ENCODE data around the gene SMIM13. TPM values are rescaled to one million over a fixed set of nuclear protein-coding genes. Genes with fewer than 3 reads are reported as not detected.

SMIM13 gene
- total and polyA plus RNA-seq, 4 donors = 2.9 to 14.7 (median 5.7) TPM

DNA sequence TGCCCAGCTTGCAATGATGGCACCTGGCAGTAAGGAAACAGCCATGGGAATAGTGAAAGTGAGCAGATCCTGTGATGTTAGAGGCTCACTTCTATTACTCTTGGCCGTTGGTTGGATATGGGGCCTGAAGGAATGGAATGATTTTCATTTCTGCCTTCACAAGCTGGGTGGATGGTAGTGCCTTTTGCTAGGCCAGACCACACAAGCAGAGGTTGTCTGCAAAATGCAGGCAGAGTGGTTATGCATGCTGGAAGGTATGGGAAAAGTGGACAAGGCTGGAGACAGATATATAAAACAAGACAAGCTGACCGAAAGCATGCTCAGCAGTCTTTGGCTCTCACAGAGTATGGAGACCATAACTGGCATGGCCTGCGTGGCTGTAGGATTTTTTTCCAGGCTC is 68.6 kb downstream of the SMIM13 start:
- Histone ChIP-seq H3K36me3 (ENCODE audit: control insufficient read depth in 4 of 4, insufficient read depth in 4 of 4, low read length in 4 of 4) (no peaks in the 10 kb centered on the region), H3K27ac (ENCODE audit: low read depth in 1 of 2, low read length in 1 of 2) (no peak overlapping the region), H3K27me3 (ENCODE audit: control insufficient read depth in 3 of 3, insufficient read depth in 3 of 3, low read length in 2 of 3) (no peaks in the 10 kb centered on the region), H3K9ac (ENCODE audit: insufficient read depth in 1 of 2, low read length in 2 of 2) (no peak overlapping the region), H3K4me1 (ENCODE audit: control insufficient read depth in 5 of 5, insufficient read depth in 5 of 5, low read length in 5 of 5) (no peaks in the 10 kb centered on the region), H3K9me3 (ENCODE audit: control insufficient read depth in 4 of 4, insufficient read depth in 3 of 4, low read length in 3 of 4) (no peaks in the 10 kb centered on the region), H3K4me3 (no peak overlapping the region)
- TF ChIP-seq, protein P1, sequence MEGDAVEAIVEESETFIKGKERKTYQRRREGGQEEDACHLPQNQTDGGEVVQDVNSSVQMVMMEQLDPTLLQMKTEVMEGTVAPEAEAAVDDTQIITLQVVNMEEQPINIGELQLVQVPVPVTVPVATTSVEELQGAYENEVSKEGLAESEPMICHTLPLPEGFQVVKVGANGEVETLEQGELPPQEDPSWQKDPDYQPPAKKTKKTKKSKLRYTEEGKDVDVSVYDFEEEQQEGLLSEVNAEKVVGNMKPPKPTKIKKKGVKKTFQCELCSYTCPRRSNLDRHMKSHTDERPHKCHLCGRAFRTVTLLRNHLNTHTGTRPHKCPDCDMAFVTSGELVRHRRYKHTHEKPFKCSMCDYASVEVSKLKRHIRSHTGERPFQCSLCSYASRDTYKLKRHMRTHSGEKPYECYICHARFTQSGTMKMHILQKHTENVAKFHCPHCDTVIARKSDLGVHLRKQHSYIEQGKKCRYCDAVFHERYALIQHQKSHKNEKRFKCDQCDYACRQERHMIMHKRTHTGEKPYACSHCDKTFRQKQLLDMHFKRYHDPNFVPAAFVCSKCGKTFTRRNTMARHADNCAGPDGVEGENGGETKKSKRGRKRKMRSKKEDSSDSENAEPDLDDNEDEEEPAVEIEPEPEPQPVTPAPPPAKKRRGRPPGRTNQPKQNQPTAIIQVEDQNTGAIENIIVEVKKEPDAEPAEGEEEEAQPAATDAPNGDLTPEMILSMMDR (IDR thresholded peaks at IDR 0.05; ENCODE audit: control extremely low read depth, extremely low read depth) = no peak
- DNase-seq (no peak), ATAC-seq (ENCODE audit: insufficient read depth, low FRiP score) (no peak)
- WGBS, 2 donors = 95 to 96% methylated on average over 3 of the region's 3 CpGs

DNA sequence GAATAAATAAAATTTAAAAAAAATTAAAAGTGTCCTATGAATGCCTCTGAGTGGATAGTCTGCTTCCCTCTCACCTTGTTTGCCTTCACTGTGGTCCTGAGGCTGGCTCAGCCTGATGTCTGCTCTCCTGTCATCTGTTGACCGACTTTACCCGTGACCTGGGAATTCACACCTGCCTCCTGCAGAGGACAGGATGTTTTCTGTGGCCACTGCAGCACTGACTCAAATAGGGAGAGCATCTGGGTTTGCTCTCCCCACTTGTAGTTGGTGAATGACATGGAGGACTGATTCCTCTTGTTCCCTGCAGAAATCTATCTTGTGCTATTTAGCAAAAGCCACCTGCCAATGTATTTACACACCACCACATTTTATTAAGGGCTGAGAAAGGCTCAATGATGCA is 70.3 kb downstream of the SMIM13 start:
- no peak for ATAC-seq (ENCODE audit: insufficient read depth, low FRiP score)
- Histone ChIP-seq H3K9ac (ENCODE audit: insufficient read depth in 1 of 2, low read length in 2 of 2) (no peak overlapping the region), H3K9me3 (ENCODE audit: control insufficient read depth in 4 of 4, insufficient read depth in 3 of 4, low read length in 3 of 4) (no peaks in the 10 kb centered on the region), H3K4me1 (ENCODE audit: control insufficient read depth in 5 of 5, insufficient read depth in 5 of 5, low read length in 5 of 5) (peaks cover 0 to 2% (median 0%) of the 10 kb centered on the region in 5 donors), H3K27me3 (ENCODE audit: control insufficient read depth in 3 of 3, insufficient read depth in 3 of 3, low read length in 2 of 3) (no peaks in the 10 kb centered on the region), H3K27ac (ENCODE audit: low read depth in 1 of 2, low read length in 1 of 2) (no peak overlapping the region), H3K4me3 (no peak overlapping the region), H3K36me3 (ENCODE audit: control insufficient read depth in 4 of 4, insufficient read depth in 4 of 4, low read length in 4 of 4) (no peaks in the 10 kb centered on the region)
- DNase-seq = no peak
- WGBS, 2 donors = 91 to 93% methylated on average over 2 of the region's 2 CpGs
- TF ChIP-seq, protein P1 (IDR thresholded peaks at IDR 0.05; ENCODE audit: control extremely low read depth, extremely low read depth) = no peak

DNA sequence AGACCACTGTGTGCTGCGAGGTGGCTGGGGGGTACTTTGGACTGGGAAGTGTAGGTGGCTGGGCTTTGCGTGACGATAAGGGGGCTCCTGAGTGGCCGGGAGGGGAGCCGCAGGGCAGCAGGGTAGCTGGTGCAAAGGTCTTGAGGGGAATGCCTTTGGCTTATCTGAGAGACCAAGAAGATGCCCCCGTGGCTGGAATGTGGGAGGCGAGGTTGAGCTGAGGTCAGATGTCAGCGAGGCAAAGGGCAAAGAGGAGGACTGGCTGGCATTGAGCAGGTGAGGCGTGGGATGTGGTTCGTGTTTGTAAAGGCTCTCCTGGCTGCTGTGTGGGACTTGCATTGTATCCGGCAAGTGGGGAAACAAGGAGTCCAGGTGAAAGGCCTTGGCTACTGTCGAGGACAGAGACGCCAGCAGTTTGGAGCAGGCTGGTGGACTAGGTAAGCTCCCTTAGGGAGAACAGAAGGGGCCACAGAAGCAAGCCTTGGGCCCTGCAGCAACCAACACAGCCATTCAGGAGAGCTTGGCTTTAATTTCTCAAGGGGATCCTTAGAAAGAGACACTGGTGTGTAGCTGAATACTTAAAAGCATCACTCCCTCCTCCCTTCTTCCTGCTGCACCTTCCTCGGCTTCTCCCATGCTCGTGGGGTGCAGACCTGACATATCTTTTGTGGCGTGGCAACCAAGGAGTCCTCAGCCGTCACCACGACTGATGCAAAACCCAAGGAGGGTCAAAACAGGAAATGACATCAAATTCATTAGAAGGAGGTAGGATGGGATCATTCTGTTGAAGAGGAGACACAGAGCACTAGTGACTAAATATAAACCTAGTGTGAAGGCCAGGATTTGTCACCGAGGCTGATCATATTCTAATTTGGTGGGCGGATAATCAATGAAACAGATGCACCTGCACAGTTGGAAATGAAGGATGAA is 71.3 kb downstream of the SMIM13 start:
- WGBS, 2 donors = 85 to 89% methylated on average over 20 of the region's 20 CpGs
- ATAC-seq (ENCODE audit: insufficient read depth, low FRiP score) (no peak), DNase-seq (no peak)
- Histone ChIP-seq H3K4me3 (no peak overlapping the region), H3K27ac (ENCODE audit: low read depth in 1 of 2, low read length in 1 of 2) (no peak overlapping the region), H3K27me3 (ENCODE audit: control insufficient read depth in 3 of 3, insufficient read depth in 3 of 3, low read length in 2 of 3) (no peaks in the 10 kb centered on the region), H3K9me3 (ENCODE audit: control insufficient read depth in 4 of 4, insufficient read depth in 3 of 4, low read length in 3 of 4) (no peaks in the 10 kb centered on the region), H3K9ac (ENCODE audit: insufficient read depth in 1 of 2, low read length in 2 of 2) (no peak overlapping the region), H3K36me3 (ENCODE audit: control insufficient read depth in 4 of 4, insufficient read depth in 4 of 4, low read length in 4 of 4) (no peaks in the 10 kb centered on the region), H3K4me1 (ENCODE audit: control insufficient read depth in 5 of 5, insufficient read depth in 5 of 5, low read length in 5 of 5) (peaks cover 0 to 2% (median 0%) of the 10 kb centered on the region in 5 donors)
- TF ChIP-seq, protein P1 (IDR thresholded peaks at IDR 0.05; ENCODE audit: control extremely low read depth, extremely low read depth) = no peak

All from lung (tissue), 12 donors.